ENCODE results near the gene TLR3. TPM values are rescaled to one million over a fixed set of nuclear protein-coding genes. Genes with fewer than 3 reads are reported as not detected.

Gene TLR3
- total RNA-seq, 4 donors from 2014 or later = 2.5 to 7.0 (median 4.0) TPM

DNA sequence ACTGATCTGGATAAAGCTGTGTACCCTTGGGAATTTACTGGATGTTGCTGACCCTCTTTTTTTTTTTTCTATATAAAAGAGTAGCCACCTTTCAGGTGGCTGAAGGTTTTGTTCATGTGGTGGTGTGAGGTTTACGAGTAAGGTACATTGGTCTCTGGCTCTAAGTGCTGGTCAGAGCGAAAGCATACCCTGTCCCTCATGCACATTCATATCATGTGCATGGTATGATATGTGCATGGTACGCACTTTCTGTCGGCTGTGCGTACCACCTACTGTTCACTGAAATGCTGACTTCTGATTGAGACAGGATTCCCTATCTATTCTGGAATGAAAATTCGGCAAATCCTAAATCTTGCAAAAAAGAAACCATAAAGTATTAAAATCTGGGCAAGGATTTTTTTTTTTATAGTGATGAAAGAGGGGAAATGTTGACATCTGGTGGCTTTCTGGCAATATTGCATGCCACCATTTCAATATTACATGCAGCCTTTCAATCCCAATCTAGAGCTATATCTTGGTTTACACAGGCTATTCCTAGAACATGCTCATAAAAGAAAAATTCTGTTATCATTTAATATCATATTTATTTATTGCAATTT is 68.3 kb downstream of the TLR3 start:
- Histone ChIP-seq H3K36me3 (no peaks in the 10 kb centered on the region), H3K4me1 (peaks cover 0 to 17% (median 5%) of the 10 kb centered on the region in 4 donors), H3K4me3 (peak overlapping the region in 2 of 4 donors; percentile 16 to 40), H3K27ac (replicated peaks in 1 of 4) (no peak overlapping the region), H3K9me3 (no peaks in the 10 kb centered on the region), H3K27me3 (no peaks in the 10 kb centered on the region)
- peak; percentile 19 for DNase-seq (ENCODE audit: extremely low spot score)
- WGBS = 77% methylated on average over 6 of the region's 6 CpGs
- intact Hi-C loops (cut with DNase I) = loop anchor here (2.0 to 10.0 kb wide), 2 partner anchors 68 to 482 kb away; partner anchors contain the start of gene TLR3
- TF ChIP-seq EP300 (IDR thresholded peaks at IDR 0.05) = no peak
- TF ChIP-seq, protein P1, sequence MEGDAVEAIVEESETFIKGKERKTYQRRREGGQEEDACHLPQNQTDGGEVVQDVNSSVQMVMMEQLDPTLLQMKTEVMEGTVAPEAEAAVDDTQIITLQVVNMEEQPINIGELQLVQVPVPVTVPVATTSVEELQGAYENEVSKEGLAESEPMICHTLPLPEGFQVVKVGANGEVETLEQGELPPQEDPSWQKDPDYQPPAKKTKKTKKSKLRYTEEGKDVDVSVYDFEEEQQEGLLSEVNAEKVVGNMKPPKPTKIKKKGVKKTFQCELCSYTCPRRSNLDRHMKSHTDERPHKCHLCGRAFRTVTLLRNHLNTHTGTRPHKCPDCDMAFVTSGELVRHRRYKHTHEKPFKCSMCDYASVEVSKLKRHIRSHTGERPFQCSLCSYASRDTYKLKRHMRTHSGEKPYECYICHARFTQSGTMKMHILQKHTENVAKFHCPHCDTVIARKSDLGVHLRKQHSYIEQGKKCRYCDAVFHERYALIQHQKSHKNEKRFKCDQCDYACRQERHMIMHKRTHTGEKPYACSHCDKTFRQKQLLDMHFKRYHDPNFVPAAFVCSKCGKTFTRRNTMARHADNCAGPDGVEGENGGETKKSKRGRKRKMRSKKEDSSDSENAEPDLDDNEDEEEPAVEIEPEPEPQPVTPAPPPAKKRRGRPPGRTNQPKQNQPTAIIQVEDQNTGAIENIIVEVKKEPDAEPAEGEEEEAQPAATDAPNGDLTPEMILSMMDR (IDR thresholded peaks at IDR 0.05) = peak; percentile 77 to 81 (median 80)

Small RNA genes within 50 kb of the gene (small RNA-seq; reads per million reads assigned to genes)
- gene RF00322 = 0 reads per million in 3 donors
- gene RNU4-64P = 0 reads per million in 3 donors

Other genes starting within 250 kb of the TLR3 start
- 10 to 100 TPM; 19.5 to 38.8 (median 33.6) TPM for gene FAM149A, start 35.5 kb downstream of the TLR3 start, total RNA-seq
- 10 to 100 TPM; 27.5 to 43.1 (median 35.5) TPM for gene CYP4V2, start 122.4 kb downstream of the TLR3 start, total RNA-seq
- 1 to 10 TPM in 1 of 4 donors, under 1 TPM in 3; 0.45 to 2.0 (median 0.83) TPM for gene KLKB1, start 158.4 kb downstream of the TLR3 start, total RNA-seq
- not detected for gene F11, start 197.0 kb downstream of the TLR3 start, total RNA-seq

All from esophagus muscularis mucosa (tissue), 4 donors.